ENCODE data around the gene DHCR24. TPM values are rescaled to one million over a fixed set of nuclear protein-coding genes. Genes with fewer than 3 reads are reported as not detected.

DHCR24 gene
- total and polyA plus RNA-seq, 2 of the 13 experiments (the other 11 are each of a cell fraction or from before 2014, with no cell fraction given) = 374 to 448 TPM

- Histone ChIP-seq H3K79me2 (ENCODE audit: insufficient read depth, low read length) (no peaks in the 10 kb centered on the region), H2AFZ (ENCODE audit: low read length) (no peak within 1 kb of the TSS), H3K27me3 (ENCODE audit: control insufficient read depth in 1 of 2, insufficient read depth in 2 of 2, low read length in 2 of 2) (no peaks in the 10 kb centered on the region), H3K4me1 (ENCODE audit: insufficient read depth, low read length) (peaks cover 33% of the 10 kb centered on the region), H3K4me3 (replicated peaks in 1 of 3; ENCODE audit: insufficient read depth in 1 of 3, low read depth in 2 of 3, low read length in 3 of 3) (no peak within 1 kb of the TSS), H3K9me3 (ENCODE audit: low read length) (no peaks in the 10 kb centered on the region), H3K27ac (ENCODE audit: extremely low read length, insufficient read depth, low read length) (no peak within 1 kb of the TSS), H3K4me2 (ENCODE audit: low read depth, low read length) (0 out of 2 replicates have a peak within 1 kb of the TSS, but pooled peaks have one; percentile 23), H3K9ac (ENCODE audit: insufficient read depth, low read depth, low read length) (no peak within 1 kb of the TSS), H4K20me1 (ENCODE audit: insufficient read depth, low read length) (no peaks in the 10 kb centered on the region), H3K36me3 (replicated peaks in 1 of 2; ENCODE audit: control insufficient read depth in 1 of 2, insufficient read depth in 2 of 2, low read length in 2 of 2) (no peaks in the 10 kb centered on the region)
- no TSS peak for BruUV-seq (replicated peaks)
- TF ChIP-seq ZBTB38 (CRISPR knock-in tag; IDR thresholded peaks at IDR 0.05) (0 out of 2 replicates have a peak, but pooled peaks have one; percentile 22), GABPB1 (CRISPR knock-in tag; IDR thresholded peaks at IDR 0.05) (peak; percentile 21; the same call in 1 of the 2 replicates), CTCF (CRISPR knock-in tag; IDR thresholded peaks at IDR 0.05) (peak; percentile 34), CEBPG (CRISPR knock-in tag; IDR thresholded peaks at IDR 0.05) (peak; percentile 39), CEBPB (IDR thresholded peaks at IDR 0.05; ENCODE audit: borderline replicate concordance, low read depth, low read length) (peak; percentile 33; the same call in 1 of the 2 replicates), ZNF709 (CRISPR knock-in tag; IDR thresholded peaks at IDR 0.05) (no peak), ZNF431 (CRISPR knock-in tag; IDR thresholded peaks at IDR 0.05; ENCODE audit: borderline replicate concordance, low read depth) (no peak), PHF20 (CRISPR knock-in tag; IDR thresholded peaks at IDR 0.05) (no peak), TCF7 (IDR thresholded peaks at IDR 0.05; ENCODE audit: low read depth) (no peak), SP5 (CRISPR knock-in tag; IDR thresholded peaks at IDR 0.05; ENCODE audit: borderline replicate concordance, low read depth) (no peak)
- ChIA-PET CTCF (ENCODE audit: low intra/inter-chr PET ratio, low total read pairs) (no interaction called here), POLR2A (no interaction called here)
- WGBS (ENCODE audit: low lambda C conversion rate) = 69% methylated on average over 19 of the region's 58 CpGs
- intact Hi-C loops (cut with micrococcal nuclease; ENCODE audit: unreplicated experiment) (no loop called here), in situ Hi-C loops (cut with HindIII; ENCODE audit: extremely low pct_ligation_motif_present, low pct_unique_long_range_greater_than_20kb) (no loop called here)
- peak; percentile 58 for ATAC-seq
- FAIRE-seq = no peak
- no peak for DNase-seq (ENCODE audit: low spot score)
Observed at GRCh38 chr1:54800899-54801759, 85.9 kb downstream of the DHCR24 start, which contains the start of gene TTC22. TTC22 (minus strand) TSS chr1:54801323; CDS start chr1:54801163, 160 bp downstream.

Data from HepG2 (cell line).